ENCODE data around the gene NOPCHAP1.
A peak's percentile ranks its signal among the peaks of the same experiment; 100 is the strongest.
"Not testable (repeated sequence)": the region's sequence is repeated elsewhere in the genome, so short reads cannot be mapped to it uniquely, and the experiment has no call there.

The NOPCHAP1 gene

DNA sequence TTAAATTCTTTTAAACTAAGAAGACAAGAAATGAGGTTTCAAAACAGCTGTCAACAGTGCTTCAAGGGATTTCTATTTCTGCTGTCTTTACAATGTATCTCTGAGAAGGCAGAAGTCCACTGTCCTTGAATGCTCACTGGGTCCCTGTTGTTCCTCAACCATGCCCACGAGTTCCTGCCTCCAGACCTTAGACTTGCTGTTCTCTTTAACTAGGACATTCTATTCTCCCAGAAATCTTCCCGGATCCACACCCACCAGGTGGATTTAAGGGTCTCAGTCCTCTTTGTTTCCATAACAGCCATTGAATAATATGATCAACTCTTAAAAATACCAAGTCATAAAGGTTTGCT lies 21.3 kb upstream of the NOPCHAP1 start:
- FAIRE-seq (no peak), DNase-seq (ENCODE audit: low spot score) (no peak)

GRCh38 chr12:104966677-104967076 lies 19.4 kb upstream of the NOPCHAP1 start:
- FAIRE-seq, result no peak
- no peak for DNase-seq (ENCODE audit: low spot score)

GRCh38 chr12:104969343-104969742 lies 16.8 kb upstream of the NOPCHAP1 start:
- no peak for FAIRE-seq

GRCh38 chr12:104971306-104971705 lies 14.8 kb upstream of the NOPCHAP1 start:
- no peak for DNase-seq (ENCODE audit: low spot score)
- FAIRE-seq, result no peak

More at GRCh38 chr12:104969343-104969742, 16.8 kb upstream of the NOPCHAP1 start:
- no peak for DNase-seq (ENCODE audit: low spot score)

- DNase-seq (ENCODE audit: low spot score), result no peak
- FAIRE-seq, result no peak
Measured at GRCh38 chr12:104973250-104973649, 12.9 kb upstream of the NOPCHAP1 start.

- FAIRE-seq (no peak), DNase-seq (ENCODE audit: low spot score) (peak; percentile 34)
Measured at GRCh38 chr12:104974626-104975290, 11.4 kb upstream of the NOPCHAP1 start.

GRCh38 chr12:104975587-104976343 lies 10.4 kb upstream of the NOPCHAP1 start:
- FAIRE-seq, result peak; percentile 45
- no peak for DNase-seq (ENCODE audit: low spot score)

DNA sequence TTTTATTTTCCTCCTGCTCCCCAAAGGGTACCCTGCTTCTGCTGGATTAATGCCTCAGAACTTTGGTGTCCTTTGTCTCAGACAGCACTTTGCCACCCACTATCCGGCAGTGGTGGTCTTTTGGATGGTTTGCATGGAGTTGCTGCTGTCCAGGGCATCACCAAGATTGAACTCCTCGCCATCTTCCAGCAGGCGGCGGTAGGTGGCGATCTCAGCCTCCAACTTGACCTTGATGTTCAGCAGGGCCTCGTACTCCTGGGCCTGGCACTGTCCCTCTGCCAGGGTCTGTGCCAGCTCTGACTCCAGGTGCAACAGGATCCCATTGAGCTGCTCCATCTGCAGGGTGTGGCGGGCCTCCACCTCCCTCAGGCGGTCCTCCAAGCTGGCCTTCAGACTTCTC lies 9.4 kb upstream of the NOPCHAP1 start:
- no peak for DNase-seq (ENCODE audit: low spot score)
- no peak for FAIRE-seq

- FAIRE-seq; DNase-seq (ENCODE audit: low spot score): not testable (repeated sequence)
Measured at GRCh38 chr12:104977688-104978087, 8.4 kb upstream of the NOPCHAP1 start.

GRCh38 chr12:104985206-104985605 lies 910 bp upstream of the NOPCHAP1 start:
- FAIRE-seq (no peak), DNase-seq (ENCODE audit: low spot score) (no peak)

- FAIRE-seq (no peak), DNase-seq (ENCODE audit: low spot score) (peak; percentile 23)
Measured at GRCh38 chr12:104990950-104991349, 4.8 kb downstream of the NOPCHAP1 start.

DNA sequence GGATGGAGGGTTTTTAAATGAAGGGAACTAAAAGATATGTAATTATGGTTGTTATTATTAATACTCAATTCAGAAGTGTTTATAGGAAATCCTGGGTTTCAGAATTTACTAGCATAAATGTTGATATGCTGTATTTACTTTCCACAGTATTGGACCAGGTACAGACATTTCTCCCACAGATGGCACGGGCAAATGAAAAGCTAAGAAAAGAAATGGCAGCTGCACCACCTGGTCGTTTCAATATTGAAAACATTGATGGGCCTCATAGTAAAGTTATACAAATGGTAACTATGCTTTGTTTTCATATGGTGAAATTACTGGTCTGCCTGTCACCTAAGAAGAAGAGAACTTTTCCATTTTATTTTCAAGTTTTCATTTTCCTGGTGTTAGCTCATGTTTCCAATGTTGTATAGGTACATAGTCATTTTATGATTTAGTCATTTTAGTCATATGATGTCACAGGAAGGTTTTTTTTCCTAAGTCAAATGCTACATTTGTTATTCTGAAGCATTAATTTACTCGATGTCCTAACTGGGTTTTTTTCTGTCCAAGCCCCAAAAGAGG lies 5.5 kb downstream of the NOPCHAP1 start:
- DNase-seq (ENCODE audit: low spot score), result no peak
- no peak for FAIRE-seq

DNA sequence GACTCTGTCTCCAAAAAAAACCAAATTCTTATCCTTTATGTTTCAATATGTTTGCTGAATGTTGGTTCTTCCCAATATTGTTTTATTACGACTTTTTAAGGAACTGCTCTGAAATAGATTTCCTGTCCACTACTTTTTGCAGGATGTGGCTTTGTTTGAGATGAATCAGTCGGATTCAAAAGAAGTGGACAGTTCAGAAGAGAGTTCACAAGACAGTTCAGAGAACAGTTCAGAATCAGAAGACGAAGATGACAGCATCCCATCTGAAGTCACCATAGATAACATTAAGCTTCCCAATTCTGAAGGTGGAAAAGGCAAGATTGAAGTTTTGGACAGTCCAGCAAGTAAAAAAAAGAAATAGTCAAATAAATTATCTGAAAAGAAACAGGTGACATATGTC lies 8.2 kb downstream of the NOPCHAP1 start:
- DNase-seq (ENCODE audit: low spot score) (no peak), FAIRE-seq (no peak)

- no peak for FAIRE-seq
- DNase-seq (ENCODE audit: low spot score), result no peak
Measured at GRCh38 chr12:104997541-104997940, 11.4 kb downstream of the NOPCHAP1 start.

DNA sequence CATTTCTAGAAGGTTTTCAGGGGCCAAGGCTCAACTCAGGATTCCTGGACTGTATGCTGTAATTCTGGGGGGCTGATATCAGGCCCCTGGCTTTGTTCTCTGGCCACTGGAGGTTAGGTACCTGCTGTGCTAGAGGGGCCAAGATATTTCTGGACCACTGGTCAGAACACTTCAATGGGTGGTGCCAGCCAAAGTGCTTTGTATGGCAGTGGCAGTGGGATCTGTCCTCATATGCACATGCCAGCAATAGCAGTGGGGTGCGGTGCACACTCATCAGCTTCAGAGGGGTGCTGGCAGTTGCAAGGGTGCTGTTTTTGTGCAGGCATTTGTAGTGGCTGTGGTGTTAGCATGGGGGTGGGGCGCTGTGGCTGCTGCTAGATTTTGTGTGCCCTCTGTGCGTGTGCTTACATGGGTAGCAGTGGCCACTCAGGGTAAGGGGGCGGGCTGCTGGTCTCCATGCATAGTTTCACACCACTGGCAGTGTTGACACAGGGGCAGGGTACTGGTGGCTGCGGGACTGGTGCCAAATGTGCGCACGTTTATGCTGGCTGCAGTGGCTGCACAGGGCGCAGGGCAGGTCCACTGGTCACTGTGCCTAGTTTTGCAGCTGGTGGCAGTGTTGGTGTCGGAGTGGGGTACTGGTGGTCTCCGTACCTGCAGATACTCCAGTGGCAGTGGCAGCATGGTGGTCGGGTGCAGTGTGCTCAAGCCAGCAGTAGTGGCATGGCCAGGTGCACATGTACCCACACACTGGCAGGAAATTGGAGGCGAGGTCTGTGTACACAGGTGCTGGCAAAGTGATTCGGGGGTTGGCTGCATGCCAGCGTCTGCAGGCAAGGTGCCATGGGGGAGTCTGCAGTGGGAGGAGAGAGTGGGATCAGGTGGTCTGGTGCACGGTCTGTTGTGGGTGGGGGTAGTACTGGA lies 12.6 kb downstream of the NOPCHAP1 start:
- FAIRE-seq (no peak), DNase-seq (ENCODE audit: low spot score) (no peak)

DNA sequence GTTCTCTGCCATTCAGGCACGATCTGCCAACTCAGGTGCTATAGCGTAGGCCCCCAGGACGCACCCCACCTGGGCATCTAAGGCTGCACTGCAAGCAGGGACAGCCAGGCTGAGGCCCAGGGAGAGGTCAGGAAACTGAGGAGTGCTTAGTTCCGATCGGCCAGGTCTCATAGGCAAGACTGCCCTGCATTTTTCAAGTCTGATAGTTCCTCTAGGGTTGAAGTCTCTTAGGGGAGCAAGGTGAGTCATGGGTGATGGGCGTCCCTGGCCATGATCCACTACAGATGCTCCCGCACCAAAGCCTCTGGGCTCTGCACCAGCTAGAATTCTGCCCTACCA lies 13.2 kb downstream of the NOPCHAP1 start:
- FAIRE-seq (no peak), DNase-seq (ENCODE audit: low spot score) (no peak)

DNA sequence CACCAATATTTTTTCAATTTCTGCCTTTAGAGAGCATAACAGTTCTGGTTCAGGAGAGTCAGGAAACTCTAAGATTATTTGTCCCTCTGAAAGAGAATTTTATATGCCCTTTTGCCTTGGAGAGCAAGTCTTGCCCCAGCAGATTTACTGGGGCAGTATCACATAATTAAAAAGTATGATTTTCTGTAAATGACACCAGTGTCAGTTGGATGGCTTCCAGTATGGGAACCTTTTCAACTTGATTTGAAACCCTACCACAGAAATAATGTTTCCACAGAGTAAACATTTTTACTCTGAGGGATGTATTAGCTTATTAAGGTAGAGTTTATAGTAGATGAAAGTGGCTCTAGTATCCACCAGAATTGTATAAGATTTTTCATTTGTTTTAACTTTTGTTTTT lies 15.4 kb downstream of the NOPCHAP1 start:
- FAIRE-seq (no peak), DNase-seq (ENCODE audit: low spot score) (no peak)

GRCh38 chr12:105013892-105014291 lies 27.8 kb downstream of the NOPCHAP1 start:
- peak; percentile 39 for DNase-seq (ENCODE audit: low spot score)
- no peak for FAIRE-seq

DNA sequence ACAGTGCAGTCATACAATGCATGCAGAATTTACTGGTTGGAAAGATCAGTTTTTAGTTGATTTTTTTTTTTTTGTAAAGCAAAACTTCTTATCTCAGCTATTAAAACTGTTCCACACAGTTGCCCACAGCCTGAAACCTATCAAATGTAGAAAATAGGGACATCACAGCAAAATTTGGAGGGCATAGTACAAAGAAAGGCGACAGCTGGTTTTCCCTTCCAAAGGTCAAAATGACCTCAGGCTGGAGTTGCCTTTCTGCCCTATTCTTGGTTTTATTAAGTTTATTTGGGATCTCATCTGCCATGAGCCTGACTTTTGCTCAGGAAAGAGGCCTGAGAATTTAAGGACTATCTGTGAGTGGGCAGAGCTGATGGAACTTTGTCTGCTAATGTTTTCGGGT lies 28.5 kb downstream of the NOPCHAP1 start:
- FAIRE-seq, result no peak
- DNase-seq (ENCODE audit: low spot score), result no peak

DNA sequence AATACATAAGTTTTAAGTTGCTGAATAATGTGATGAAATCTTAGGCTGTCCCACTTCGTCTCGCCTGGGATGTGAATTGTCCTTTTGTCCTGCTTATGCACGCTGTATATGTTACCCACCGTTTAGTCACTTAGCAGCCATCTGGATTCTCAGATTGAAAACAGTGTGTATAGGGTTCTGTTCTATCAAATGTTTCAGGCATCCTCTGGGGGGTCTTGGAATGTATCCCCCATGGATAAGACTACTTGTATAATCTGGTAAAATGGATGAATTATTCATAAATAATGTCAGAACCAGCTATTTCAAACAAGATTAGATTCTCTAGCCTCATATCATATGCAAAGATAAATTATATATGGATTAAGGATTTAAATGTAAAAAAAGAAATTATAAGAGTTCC lies 29.4 kb downstream of the NOPCHAP1 start:
- DNase-seq (ENCODE audit: low spot score), result no peak

DNA sequence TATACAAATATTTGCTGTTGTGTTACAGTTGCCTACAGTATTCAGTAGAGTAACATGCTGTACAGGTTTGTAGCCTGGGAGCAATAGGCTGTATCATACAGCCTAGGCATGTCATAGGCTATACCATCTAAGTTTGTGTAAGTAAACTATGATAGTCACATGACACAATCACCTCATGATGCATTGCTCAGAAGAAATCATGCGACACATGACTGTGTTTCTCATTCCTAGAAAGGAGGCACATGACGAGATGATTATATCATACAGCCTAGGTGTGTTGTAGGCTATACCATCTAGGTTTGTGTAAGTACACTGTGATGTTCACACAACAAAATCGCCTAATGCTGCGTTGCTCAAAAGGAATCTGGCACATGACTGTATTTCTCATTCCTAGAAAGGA lies 31.9 kb downstream of the NOPCHAP1 start:
- FAIRE-seq (no peak), DNase-seq (ENCODE audit: low spot score) (no peak)

More for the DNA sequence above, 29.4 kb downstream of the NOPCHAP1 start:
- no peak for FAIRE-seq

- no peak for FAIRE-seq
- DNase-seq (ENCODE audit: low spot score), result no peak
Measured at GRCh38 chr12:105018776-105019175, 32.7 kb downstream of the NOPCHAP1 start.
